Measurements from ENCODE around the gene HYCC1.
"Not testable (repeated sequence)": the region's sequence is repeated elsewhere in the genome, so short reads cannot be mapped to it uniquely, and the experiment has no call there.

HYCC1 gene

DNA sequence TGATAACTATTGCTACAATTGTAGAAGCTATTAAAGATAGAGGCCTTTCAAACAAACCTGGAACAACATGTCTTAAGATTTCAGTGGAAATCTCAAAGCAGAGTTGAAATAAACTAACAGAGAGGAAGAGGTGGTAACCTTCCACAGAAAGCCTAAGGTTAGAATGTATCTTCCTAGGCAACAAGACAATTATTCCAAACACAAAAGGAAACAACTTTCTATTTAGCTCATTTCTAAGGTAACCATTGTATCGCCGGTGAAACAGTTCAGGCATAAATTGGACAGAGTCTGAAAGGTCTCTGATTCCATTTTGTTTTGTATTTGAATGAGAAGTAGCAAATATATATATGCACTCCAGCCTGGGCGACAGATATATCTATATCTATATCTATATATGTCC, 30.7 kb upstream of the HYCC1 start:
- no peak for TF ChIP-seq ZFX (IDR thresholded peaks at IDR 0.05)
- TF ChIP-seq, protein P1, sequence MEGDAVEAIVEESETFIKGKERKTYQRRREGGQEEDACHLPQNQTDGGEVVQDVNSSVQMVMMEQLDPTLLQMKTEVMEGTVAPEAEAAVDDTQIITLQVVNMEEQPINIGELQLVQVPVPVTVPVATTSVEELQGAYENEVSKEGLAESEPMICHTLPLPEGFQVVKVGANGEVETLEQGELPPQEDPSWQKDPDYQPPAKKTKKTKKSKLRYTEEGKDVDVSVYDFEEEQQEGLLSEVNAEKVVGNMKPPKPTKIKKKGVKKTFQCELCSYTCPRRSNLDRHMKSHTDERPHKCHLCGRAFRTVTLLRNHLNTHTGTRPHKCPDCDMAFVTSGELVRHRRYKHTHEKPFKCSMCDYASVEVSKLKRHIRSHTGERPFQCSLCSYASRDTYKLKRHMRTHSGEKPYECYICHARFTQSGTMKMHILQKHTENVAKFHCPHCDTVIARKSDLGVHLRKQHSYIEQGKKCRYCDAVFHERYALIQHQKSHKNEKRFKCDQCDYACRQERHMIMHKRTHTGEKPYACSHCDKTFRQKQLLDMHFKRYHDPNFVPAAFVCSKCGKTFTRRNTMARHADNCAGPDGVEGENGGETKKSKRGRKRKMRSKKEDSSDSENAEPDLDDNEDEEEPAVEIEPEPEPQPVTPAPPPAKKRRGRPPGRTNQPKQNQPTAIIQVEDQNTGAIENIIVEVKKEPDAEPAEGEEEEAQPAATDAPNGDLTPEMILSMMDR (conservative IDR thresholded peaks at IDR 0.05), result no peak
- H3K27ac ChIP-seq, result no peak overlapping the region

DNA sequence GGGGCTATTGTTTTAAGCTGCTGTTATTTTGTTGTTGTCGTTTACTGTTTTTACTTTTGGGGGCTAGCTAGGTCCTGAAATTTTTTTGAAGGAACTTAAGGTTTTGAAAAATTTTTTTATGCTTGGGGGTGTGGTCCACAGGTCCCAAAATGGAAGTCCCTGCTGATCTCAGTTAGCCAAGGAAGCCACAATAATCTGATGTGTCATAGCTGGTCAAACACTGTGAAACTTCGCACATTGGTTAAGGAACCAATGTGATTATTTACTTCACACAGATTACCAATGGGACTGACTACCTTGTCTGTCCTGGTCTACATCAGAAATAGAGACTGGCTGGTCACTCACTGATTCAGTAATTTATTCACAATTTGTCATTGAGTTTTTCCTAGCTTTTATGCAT, 29.5 kb upstream of the HYCC1 start:
- TF ChIP-seq ZFX (IDR thresholded peaks at IDR 0.05), result no peak
- no peak overlapping the region for H3K27ac ChIP-seq

DNA sequence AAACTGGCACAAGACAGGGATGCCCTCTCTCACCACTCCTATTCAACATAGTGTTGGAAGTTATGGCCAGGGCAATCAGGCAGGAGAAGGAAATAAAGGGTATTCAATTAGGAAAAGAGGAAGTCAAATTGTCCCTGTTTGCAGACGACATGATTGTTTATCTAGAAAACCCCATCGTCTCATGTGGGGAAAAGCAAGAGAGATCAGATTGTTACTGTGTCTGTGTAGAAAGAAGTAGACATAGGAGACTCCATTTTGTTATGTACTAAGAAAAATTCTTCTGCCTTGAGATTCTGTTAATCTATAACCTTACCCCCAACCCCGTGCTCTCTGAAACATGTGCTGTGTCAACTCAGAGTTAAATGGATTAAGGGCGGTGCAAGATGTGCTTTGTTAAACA, 25.7 kb upstream of the HYCC1 start:
- H3K27ac ChIP-seq, result not testable (repeated sequence)

DNA sequence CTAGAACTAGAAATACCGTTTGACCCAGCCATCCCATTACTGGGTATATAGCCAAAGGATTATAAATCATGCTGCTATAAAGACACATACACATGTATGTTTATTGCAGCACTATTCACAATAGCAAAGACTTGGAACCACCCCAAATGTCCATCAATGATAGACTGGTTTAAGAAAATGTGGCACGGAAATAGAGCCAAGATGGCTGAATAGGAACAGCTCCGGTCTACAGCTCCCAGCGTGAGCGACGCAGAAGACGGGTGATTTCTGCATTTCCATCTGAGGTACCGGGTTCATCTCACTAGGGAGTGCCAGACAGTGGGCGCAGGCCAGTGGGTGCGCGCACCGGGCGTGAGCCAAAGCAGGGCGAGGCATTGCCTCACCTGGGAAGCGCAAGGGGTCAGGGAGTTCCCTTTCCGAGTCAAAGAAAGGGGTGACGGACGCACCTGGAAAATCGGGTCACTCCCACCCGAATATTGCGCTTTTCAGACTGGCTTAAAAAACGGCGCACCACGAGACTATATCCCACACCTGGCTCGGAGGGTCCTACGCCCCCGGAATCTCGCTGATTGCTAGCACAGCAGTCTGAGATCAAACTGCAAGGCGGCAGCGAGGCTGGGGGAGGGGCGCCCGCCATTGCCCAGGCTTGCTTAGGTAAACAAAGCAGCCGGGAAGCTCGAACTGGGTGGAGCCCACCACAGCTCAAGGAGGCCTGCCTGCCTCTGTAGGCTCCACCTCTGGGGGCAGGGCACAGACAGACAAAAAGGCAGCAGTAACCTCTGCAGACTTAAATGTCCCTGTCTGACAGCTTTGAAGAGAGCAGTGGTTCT, 21.8 kb upstream of the HYCC1 start:
- not testable (repeated sequence) for H3K27ac ChIP-seq

DNA sequence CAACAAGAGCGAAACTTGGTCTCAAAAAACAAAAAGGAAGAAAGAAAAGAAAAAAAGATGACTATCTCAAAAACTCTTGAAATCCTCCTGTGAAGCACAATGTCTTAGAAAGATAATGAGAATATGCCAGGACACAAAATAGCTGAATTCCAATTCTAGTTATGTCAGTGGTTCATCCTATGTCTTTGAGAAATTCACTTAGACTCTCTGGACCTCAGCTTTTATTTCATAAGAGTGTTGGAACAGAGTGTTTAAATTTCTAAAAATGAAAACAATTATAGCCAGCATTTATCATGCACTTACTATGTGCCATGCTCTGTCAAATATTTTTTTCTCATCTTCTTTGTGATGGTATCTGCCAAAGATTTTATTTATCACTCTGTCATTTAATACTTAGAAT, 13.3 kb upstream of the HYCC1 start:
- TF ChIP-seq, protein P1 (conservative IDR thresholded peaks at IDR 0.05), result no peak
- no peak for TF ChIP-seq ZFX (IDR thresholded peaks at IDR 0.05)
- H3K27ac ChIP-seq, result no peak overlapping the region

DNA sequence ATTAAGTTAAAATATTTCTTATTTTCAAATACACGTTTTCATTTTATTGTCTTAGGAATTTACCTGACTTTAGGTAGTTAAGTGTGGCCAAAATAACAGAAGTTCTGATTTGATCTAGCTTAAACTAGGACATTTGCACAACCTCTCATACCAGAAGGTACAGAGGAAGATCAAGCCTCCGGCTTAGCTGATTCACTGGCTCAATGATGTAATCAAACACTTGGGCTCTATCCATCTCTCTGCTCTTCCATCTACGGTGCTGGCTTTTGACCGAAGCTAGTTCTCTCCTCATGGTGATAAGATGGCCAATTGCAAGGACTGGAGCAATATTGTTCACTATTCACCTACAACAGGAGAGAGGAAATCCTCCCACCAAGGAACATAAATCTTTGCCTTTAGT, 12.2 kb upstream of the HYCC1 start:
- TF ChIP-seq, protein P1 (conservative IDR thresholded peaks at IDR 0.05), result no peak
- TF ChIP-seq ZFX (IDR thresholded peaks at IDR 0.05), result no peak
- H3K27ac ChIP-seq, result no peak overlapping the region

DNA sequence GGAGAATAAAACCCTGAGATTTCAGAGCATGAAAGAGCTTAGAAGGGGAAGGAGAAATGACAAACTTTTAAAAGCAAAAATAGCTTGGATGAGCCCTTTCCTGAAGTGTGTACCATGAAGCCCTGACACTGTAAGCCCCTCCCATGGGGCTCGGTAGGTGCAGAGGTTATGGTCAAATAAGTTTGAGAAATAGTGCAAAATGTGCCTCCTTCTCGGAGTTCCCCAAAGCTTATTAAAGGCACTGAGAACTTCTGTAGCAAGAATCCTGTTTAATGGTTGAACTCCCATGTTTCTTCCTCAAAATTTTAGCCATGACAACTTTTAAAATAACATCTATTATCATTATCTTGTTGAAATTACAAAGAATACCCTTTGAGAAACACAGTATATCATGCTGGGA, 10.5 kb upstream of the HYCC1 start:
- no peak for TF ChIP-seq ZFX (IDR thresholded peaks at IDR 0.05)
- TF ChIP-seq, protein P1 (conservative IDR thresholded peaks at IDR 0.05), result no peak
- no peak overlapping the region for H3K27ac ChIP-seq

DNA sequence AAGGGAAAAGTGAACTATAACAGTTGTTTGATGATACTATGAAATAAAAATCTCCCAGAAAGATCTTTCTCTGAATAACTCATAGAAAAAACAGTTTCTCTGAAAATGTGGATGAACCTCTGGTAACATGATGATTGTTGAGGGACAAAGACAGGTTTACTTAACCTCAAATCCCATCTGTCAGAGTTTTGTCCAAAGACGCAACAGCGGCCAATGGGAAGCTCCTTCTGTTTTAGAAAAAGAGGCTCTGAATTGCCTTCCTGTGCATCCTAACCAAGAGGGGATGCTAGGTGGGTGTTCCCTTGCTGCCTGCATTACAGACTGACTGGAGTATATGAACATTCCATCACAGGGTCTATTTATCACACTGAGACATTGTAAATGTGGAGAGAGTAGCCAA, 8.9 kb upstream of the HYCC1 start:
- no peak for TF ChIP-seq ZFX (IDR thresholded peaks at IDR 0.05)
- TF ChIP-seq, protein P1 (conservative IDR thresholded peaks at IDR 0.05), result no peak
- H3K27ac ChIP-seq, result no peak overlapping the region

DNA sequence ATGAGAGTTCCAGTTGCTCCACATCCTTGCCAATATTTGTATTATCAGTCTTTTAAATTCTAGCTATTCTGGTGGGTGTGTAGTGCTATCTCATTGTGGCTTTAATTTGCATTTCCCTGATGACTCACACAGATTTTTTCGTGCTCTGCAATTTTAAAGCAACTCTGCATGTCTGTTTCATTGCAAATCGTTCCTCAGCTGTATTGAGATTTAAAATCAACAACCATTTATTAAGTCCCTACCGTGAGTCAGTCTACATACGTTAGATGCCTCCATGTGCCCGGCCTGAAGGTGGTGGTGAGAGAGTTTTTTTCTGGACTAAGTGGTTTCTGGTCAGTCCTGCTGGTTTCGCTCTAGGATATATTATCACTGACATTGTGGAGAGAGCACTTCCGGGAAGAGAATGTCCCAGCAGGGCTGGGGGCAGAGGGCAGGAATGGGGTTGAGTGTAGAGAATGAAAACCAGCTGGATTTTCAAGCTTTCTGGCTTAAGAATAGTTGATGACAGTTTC, 8.4 kb upstream of the HYCC1 start:
- no peak for TF ChIP-seq ZFX (IDR thresholded peaks at IDR 0.05)
- TF ChIP-seq, protein P1 (conservative IDR thresholded peaks at IDR 0.05), result no peak
- H3K27ac ChIP-seq, result no peak overlapping the region; the same call in 1 of the 2 replicates

All from C4-2B (cell line).